HEK293T (cell line): Measurements from ENCODE around the gene CD300LD.

Experiments used
- CTCF ChIA-PET: fragments of 350-600 bp; formaldehyde crosslinking; extraction: SDS; loops from one replicate; lab custom pipeline; 2021; ENCODE audit warnings: antibody characterized with exemption, inconsistent platforms; lab: Yijun Ruan, JAX
- POLR2A ChIA-PET: fragments of 350-600 bp; formaldehyde crosslinking; extraction: SDS; loops from one replicate; lab custom pipeline; 2020; ENCODE audit warnings: antibody characterized with exemption, inconsistent platforms; lab: Yijun Ruan, JAX
- DNase-seq: peaks from one replicate; pipeline ENCODE4 v3.0.0; 2012; ENCODE audit warnings: mixed read lengths; ENCODE audit errors: extremely low spot score
- ARNT ChIP-seq: fragments of 450-650 bp; IDR thresholded peaks from 2 replicates; pipeline ENCODE4 v1.6.1; 2017; ENCODE audit warnings: mild to moderate bottlenecking
- BHLHE40 ChIP-seq: fragments of 450-650 bp; IDR thresholded peaks from 2 replicates; pipeline ENCODE4 v1.6.1; 2016; ENCODE audit warnings: mild to moderate bottlenecking, moderate library complexity, borderline replicate concordance
- CTBP1 ChIP-seq: fragments of 450-650 bp; IDR thresholded peaks from 2 replicates; pipeline ENCODE4 v1.6.1; 2016; ENCODE audit warnings: borderline replicate concordance
- ELF4 ChIP-seq: fragments of 450-650 bp; IDR thresholded peaks from 2 replicates; pipeline ENCODE4 v1.6.1; 2017; ENCODE audit warnings: antibody characterized with exemption
- FOXA1 ChIP-seq: fragments of 450-650 bp; IDR thresholded peaks from 2 replicates; pipeline ENCODE4 v1.6.1; 2016; ENCODE audit warnings: mild to moderate bottlenecking
- FOXK2 ChIP-seq: fragments of 450-650 bp; IDR thresholded peaks from 2 replicates; pipeline ENCODE4 v1.6.1; 2016; ENCODE audit warnings: mild to moderate bottlenecking
- FOXM1 ChIP-seq: fragments of 450-650 bp; IDR thresholded peaks from 2 replicates; pipeline ENCODE4 v1.6.1; 2017; ENCODE audit warnings: mild to moderate bottlenecking, borderline replicate concordance
- HDGF ChIP-seq: fragments of 450-650 bp; IDR thresholded peaks from 2 replicates; pipeline ENCODE4 v1.6.1; 2017; ENCODE audit warnings: antibody characterized with exemption, borderline replicate concordance
- L3MBTL2 ChIP-seq: fragments of 450-650 bp; conservative IDR thresholded peaks from 2 replicates; pipeline ENCODE4 v1.6.1; 2016; ENCODE audit warnings: mild to moderate bottlenecking
- LEF1 ChIP-seq: fragments of 450-650 bp; IDR thresholded peaks from 2 replicates; pipeline ENCODE4 v1.6.1; 2017; ENCODE audit warnings: mild to moderate bottlenecking, borderline replicate concordance
- NFRKB ChIP-seq: fragments of 450-650 bp; IDR thresholded peaks from 2 replicates; pipeline ENCODE4 v1.6.1; 2016; ENCODE audit warnings: mild to moderate bottlenecking, moderate library complexity
- PKNOX1 ChIP-seq: fragments of 450-650 bp; IDR thresholded peaks from 2 replicates; pipeline ENCODE4 v1.6.1; 2016
- SP1 ChIP-seq: fragments of 450-650 bp; IDR thresholded peaks from 2 replicates; pipeline ENCODE4 v1.6.1; 2017
- SUZ12 ChIP-seq: fragments of 450-650 bp; IDR thresholded peaks from 2 replicates; pipeline ENCODE4 v1.6.1; 2016; ENCODE audit warnings: mild to moderate bottlenecking
- TARDBP ChIP-seq: fragments of 450-650 bp; IDR thresholded peaks from 2 replicates; pipeline ENCODE4 v1.6.1; 2016
- ZNF384 ChIP-seq: fragments of 450-650 bp; IDR thresholded peaks from 2 replicates; pipeline ENCODE4 v1.6.1; 2016

Gene CD300LD

GRCh38 chr17:74545843-74546230 lies 46.2 kb downstream of the CD300LD start, which contains the start of gene CD300C:
Gene CD300C, minus strand, starts transcription at chr17:74546115. Its CDS starts 333 bp downstream, at chr17:74545782.
- no peak for DNase-seq
- TF ChIP-seq TARDBP (no peak), LEF1 (no peak), HDGF (no peak), FOXA1 (no peak), FOXM1 (no peak), ZNF384 (no peak), FOXK2 (no peak), CTBP1 (no peak), NFRKB (no peak), SP1 (no peak)
- POLR2A ChIA-PET: no interaction called here
- CTCF ChIA-PET: interaction anchor here (1.4 kb wide), 1 partner anchor 20 kb away, joined by 5 read pairs; no protein-coding TSS in a partner anchor

- POLR2A ChIA-PET: no interaction called here
- no peak for DNase-seq
- TF ChIP-seq LEF1 (no peak), NFRKB (no peak), ZNF384 (no peak), FOXA1 (no peak), ARNT (no peak), SUZ12 (no peak), TARDBP (no peak), PKNOX1 (no peak), HDGF (no peak), CTBP1 (no peak), L3MBTL2 (no peak), FOXK2 (no peak), SP1 (no peak), ELF4 (no peak), FOXM1 (no peak), BHLHE40 (no peak)
- CTCF ChIA-PET: interaction anchor here (1.4 kb wide), 1 partner anchor 21 kb away, joined by 5 read pairs; no protein-coding TSS in a partner anchor
These were observed 46.9 kb downstream of the CD300LD start for GRCh38 chr17:74544991-74545842.

- TF ChIP-seq FOXK2 (no peak), BHLHE40 (no peak), SUZ12 (no peak), L3MBTL2 (no peak), LEF1 (no peak), HDGF (no peak), ZNF384 (no peak), SP1 (no peak), ARNT (no peak), PKNOX1 (no peak), FOXM1 (no peak), ELF4 (no peak), CTBP1 (no peak), NFRKB (no peak), FOXA1 (no peak), TARDBP (no peak)
- no peak for DNase-seq
- ChIA-PET CTCF (interaction anchor here (1.1 kb wide), 1 partner anchor 22 kb away, joined by 4 read pairs; no protein-coding TSS in a partner anchor), POLR2A (interaction anchor here (0.5 kb wide), 1 partner anchor 104 kb away, joined by 3 read pairs; no protein-coding TSS in a partner anchor)
These were observed 48.0 kb downstream of the CD300LD start for GRCh38 chr17:74543891-74544760.

GRCh38 chr17:74543406-74543805 lies 48.7 kb downstream of the CD300LD start:
- TF ChIP-seq TARDBP: no peak
- ChIA-PET CTCF (interaction anchor here (1.1 kb wide), 1 partner anchor 23 kb away, joined by 4 read pairs; no protein-coding TSS in a partner anchor), POLR2A (no interaction called here)
- no peak for DNase-seq

GRCh38 chr17:74542727-74543383 lies 49.2 kb downstream of the CD300LD start:
- POLR2A ChIA-PET: no interaction called here
- CTCF ChIA-PET: no interaction called here
- no peak for TF ChIP-seq HDGF
- TF ChIP-seq SP1: no peak
- TF ChIP-seq PKNOX1: no peak
- no peak for TF ChIP-seq FOXA1
- no peak for TF ChIP-seq CTBP1
- TF ChIP-seq NFRKB: no peak
- TF ChIP-seq TARDBP: no peak
- no peak for TF ChIP-seq BHLHE40
- no peak for TF ChIP-seq FOXK2
- DNase-seq: no peak
